Natural killer cell (primary cell): Measurements from ENCODE around the gene RNF213. TPM values are rescaled to one million over a fixed set of nuclear protein-coding genes. Genes with fewer than 3 reads are reported as not detected.

Experiments used
- ATAC-seq, 3 donors: fragments of 150-1000 bp in 2 of 3; fragments of 200-7000 bp in 1 of 3; cut with Tn5 transposase; 1 replicate in 1 of 3; 2 replicates in 2 of 3; pipeline ENCODE4 v1.10.0; 2021; ENCODE audit warnings: mild to moderate bottlenecking in 2 of 3, moderate library complexity in 2 of 3
- DNase-seq, 2 donors: peaks; one replicate each; pipeline versions ENCODE4 v3.0.0 to v3.0.0-alpha.2; 2013 to 2021; ENCODE audit warnings: mixed read lengths in 1 of 2
- H3K27ac ChIP-seq: one replicate; pipeline ENCODE4 v1.5.1; 2013; ENCODE audit warnings: mild to moderate bottlenecking, low read length
- H3K27me3 ChIP-seq: one replicate; pipeline ENCODE4 v1.6.1; 2013; ENCODE audit warnings: low read length; ENCODE audit not compliant: control insufficient read depth, insufficient read depth
- H3K36me3 ChIP-seq: one replicate; pipeline ENCODE4 v1.6.1; 2013; ENCODE audit warnings: low read length; ENCODE audit not compliant: control insufficient read depth, insufficient read depth
- H3K4me1 ChIP-seq: one replicate; pipeline ENCODE4 v1.6.1; 2013; ENCODE audit warnings: low read length; ENCODE audit not compliant: control insufficient read depth, insufficient read depth
- H3K4me3 ChIP-seq: one replicate; pipeline ENCODE4 v1.5.1; 2013; ENCODE audit warnings: low read length
- H3K9me3 ChIP-seq: one replicate; pipeline ENCODE4 v1.6.1; 2013; ENCODE audit warnings: low read length; ENCODE audit not compliant: control insufficient read depth, insufficient read depth
- H3K27ac Mint-ChIP-seq, 2 donors: one replicate each; pipeline ENCODE4 v1.8.0; 2022; ENCODE audit warnings: mild to moderate bottlenecking in 2 of 2, mixed read lengths in 2 of 2, moderate library complexity in 1 of 2
- H3K27me3 Mint-ChIP-seq, 2 donors: one replicate each; pipeline ENCODE4 v1.8.0; 2022; ENCODE audit warnings: low read depth in 2 of 2, mixed read lengths in 2 of 2
- H3K36me3 Mint-ChIP-seq: one replicate; pipeline ENCODE4 v1.8.0; 2022; ENCODE audit warnings: mixed read lengths
- H3K4me1 Mint-ChIP-seq, 2 donors: one replicate each; pipeline ENCODE4 v1.8.0; 2022; ENCODE audit warnings: mixed read lengths in 2 of 2
- H3K4me3 Mint-ChIP-seq: one replicate; pipeline ENCODE4 v1.8.0; 2022; ENCODE audit warnings: mild to moderate bottlenecking, moderate library complexity, mixed read lengths
- H3K9me3 Mint-ChIP-seq, 2 donors: one replicate each; pipeline ENCODE4 v1.8.0; 2022; ENCODE audit warnings: mixed read lengths in 2 of 2
- CTCF ChIP-seq: fragments of 200-600 bp; IDR thresholded peaks from one replicate; pipeline ENCODE4 v1.8.0; 2022; ENCODE audit warnings: antibody characterized with exemption
- WGBS: methylation state at CpG from one replicate; pipeline ENCODE4 v1.1.7; 2013; ENCODE audit warnings: missing lambda C conversion rate; ENCODE audit not compliant: insufficient coverage; 5-methylcytosine and 5-hydroxymethylcytosine counted together
- intact Hi-C: fragments of 100-400 bp; cut with micrococcal nuclease; formaldehyde crosslinking; loops from one replicate; pipeline ENCODE4 v1.14.2; 2022
- total RNA-seq, 4 donors: library from RNA; stranded (reverse); fragments of 120-200 nt in 1 of 4; gene quantifications; one replicate each; pipeline versions ENCODE4 v1.2.3 to v1.2.4, GENCODE V29; 2013 to 2022

RNF213 gene
- total RNA-seq, 3 donors from 2014 or later (not counting 1 experiment from before 2014, with no cell fraction given): 929 to 1,120 (median 1,060) TPM

- Mint-ChIP-seq H3K27ac (peak overlapping the region; percentile 78 to 84), H3K4me3 (peak overlapping the region; percentile 92), H3K4me1 (peaks cover 9 to 31% of the 10 kb centered on the region in 2 donors), H3K36me3 (no peaks in the 10 kb centered on the region), H3K9me3 (no peaks in the 10 kb centered on the region), H3K27me3 (peaks cover 0 to 7% of the 10 kb centered on the region in 2 donors)
- Histone ChIP-seq H3K9me3 (no peaks in the 10 kb centered on the region), H3K4me3 (no peak overlapping the region), H3K27ac (no peak overlapping the region), H3K36me3 (no peaks in the 10 kb centered on the region), H3K4me1 (peaks cover 19% of the 10 kb centered on the region), H3K27me3 (no peaks in the 10 kb centered on the region)
- TF ChIP-seq CTCF: no peak
- DNase-seq (no peak), ATAC-seq (no peak)
- intact Hi-C loops: no loop called here
- 55% methylated on average over 26 of the region's 26 CpGs for WGBS
Measured at GRCh38 chr17:80413771-80414507, 153.3 kb downstream of the RNF213 start.

GRCh38 chr17:80414508-80414802 is 153.8 kb downstream of the RNF213 start:
- H3K27me3 ChIP-seq: no peaks in the 10 kb centered on the region
- peaks cover 19% of the 10 kb centered on the region for H3K4me1 ChIP-seq
- peak in 2 of 3 donors; percentile 9 to 11 for ATAC-seq
- no peaks in the 10 kb centered on the region for H3K36me3 ChIP-seq
- intact Hi-C loops: no loop called here
- no peaks in the 10 kb centered on the region for H3K9me3 ChIP-seq
- peak overlapping the region; percentile 92 for H3K4me3 Mint-ChIP-seq
- H3K27me3 Mint-ChIP-seq: peaks cover 0 to 4% of the 10 kb centered on the region in 2 donors
- 2% methylated on average over 15 of the region's 15 CpGs for WGBS
- peak overlapping the region; percentile 91 for H3K4me3 ChIP-seq
- peaks cover 9 to 31% of the 10 kb centered on the region in 2 donors for H3K4me1 Mint-ChIP-seq
- no peaks in the 10 kb centered on the region for H3K9me3 Mint-ChIP-seq
- TF ChIP-seq CTCF: no peak
- no peaks in the 10 kb centered on the region for H3K36me3 Mint-ChIP-seq
- peak overlapping the region; percentile 78 to 84 for H3K27ac Mint-ChIP-seq
- DNase-seq: no peak
- peak overlapping the region; percentile 72 for H3K27ac ChIP-seq

GRCh38 chr17:80414803-80415625 is 154.4 kb downstream of the RNF213 start, which contains the start of gene ENDOV:
TSS of gene ENDOV (plus strand) at chr17:80415167. CDS start at chr17:80415195, 28 bp downstream.
- peak within 1 kb of the TSS; percentile 78 to 84 for H3K27ac Mint-ChIP-seq
- WGBS: under 1% methylated on average over 97 of the region's 97 CpGs
- no peaks in the 10 kb centered on the region for H3K9me3 Mint-ChIP-seq
- Histone ChIP-seq H3K4me1 (peaks cover 19% of the 10 kb centered on the region), H3K27me3 (no peaks in the 10 kb centered on the region), H3K27ac (peak within 1 kb of the TSS; percentile 72), H3K36me3 (no peaks in the 10 kb centered on the region), H3K9me3 (no peaks in the 10 kb centered on the region), H3K4me3 (peak within 1 kb of the TSS; percentile 91)
- DNase-seq: peak; percentile 89 to 99
- peaks cover 14 to 37% of the 10 kb centered on the region in 2 donors for H3K4me1 Mint-ChIP-seq
- intact Hi-C loops: no loop called here
- no peaks in the 10 kb centered on the region for H3K36me3 Mint-ChIP-seq
- H3K27me3 Mint-ChIP-seq: peaks cover 0 to 4% of the 10 kb centered on the region in 2 donors
- ATAC-seq: peak; percentile 86 to 94 (median 89)
- no peak for TF ChIP-seq CTCF
- peak within 1 kb of the TSS; percentile 92 for H3K4me3 Mint-ChIP-seq
